Heart left ventricle (tissue), 16 donors: ENCODE measurements around the gene P4HB. TPM values are rescaled to one million over a fixed set of nuclear protein-coding genes. Genes with fewer than 3 reads are reported as not detected.

Source experiments
- ATAC-seq, 4 donors: fragments of 200-7000 bp; cut with Tn5 transposase; one replicate each; pipeline ENCODE4 v1.9.1; 2020 to 2022; ENCODE audit warnings: moderate library complexity in 4 of 4, mild to moderate bottlenecking in 3 of 4, moderate number of reproducible peaks in 1 of 4
- DNase-seq, 5 donors: peaks; one replicate each; pipeline ENCODE4 v3.0.0-alpha.2; 2020
- H3K27ac ChIP-seq, 12 donors: fragments of 200-600 bp; sonication (generic) in 4 of 12; one replicate each; pipeline versions ENCODE4 v1.5.0 to v1.8.0; 2016 to 2022; ENCODE audit warnings: mild to moderate bottlenecking in 2 of 12
- H3K27me3 ChIP-seq, 9 donors: fragments of 200-600 bp; sonication (generic) in 2 of 9; one replicate each; pipeline versions ENCODE4 v1.5.1 to v1.8.0; 2016 to 2022; ENCODE audit warnings: mild to moderate bottlenecking in 3 of 9
- H3K36me3 ChIP-seq, 9 donors: fragments of 200-600 bp; sonication (generic) in 2 of 9; one replicate each; pipeline versions ENCODE4 v1.5.0 to v1.8.0; 2018 to 2022; ENCODE audit warnings: mild to moderate bottlenecking in 2 of 9
- H3K4me1 ChIP-seq, 12 donors: fragments of 200-600 bp; sonication (generic) in 4 of 12; one replicate each; pipeline versions ENCODE4 v1.5.0 to v1.8.0; 2016 to 2022; ENCODE audit warnings: mild to moderate bottlenecking in 3 of 12
- H3K4me3 ChIP-seq, 12 donors: fragments of 200-600 bp; sonication (generic) in 4 of 12; one replicate each; pipeline versions ENCODE4 v1.5.0 to v1.8.0; 2017 to 2022; ENCODE audit warnings: mild to moderate bottlenecking in 9 of 12, moderate library complexity in 4 of 12
- H3K9me3 ChIP-seq, 12 donors: fragments of 200-600 bp; sonication (generic) in 4 of 12; one replicate each; pipeline versions ENCODE4 v1.5.0 to v1.8.0; 2016 to 2022; ENCODE audit warnings: mild to moderate bottlenecking in 1 of 12
- POLR2A ChIP-seq, 2 donors: fragments of 450-650 bp; IDR thresholded peaks; one replicate each; pipeline ENCODE4 v1.6.1; 2017; ENCODE audit warnings: antibody characterized with exemption in 2 of 2, mild to moderate bottlenecking in 2 of 2, moderate library complexity in 2 of 2
- WGBS, 4 donors: extraction: QIAGEN DNeasy Blood & Tissue Kit in 2 of 4; methylation state at CpG; one replicate each; pipeline versions ENCODE4 v1.1.5 to v1.1.7; 2013 to 2018; 5-methylcytosine and 5-hydroxymethylcytosine counted together
- intact Hi-C, 10 donors: fragments of 100-400 bp; cut with DNase I; formaldehyde crosslinking; loops; one replicate each; pipeline versions ENCODE4 v1.11.1 to v1.14.2; 2022
- long read RNA-seq, 3 donors: library from polyadenylated mRNA; unstranded; transcript quantifications; one replicate each; pipeline ENCODE4 v2.0.0, GENCODE V29; 2020 to 2021
- polyA plus RNA-seq, 2 donors: library from polyadenylated mRNA; stranded (reverse); fragments of 200-250 nt; gene quantifications; one replicate each; pipeline ENCODE4 v1.2.3, GENCODE V29; 2013
- total RNA-seq, 9 donors: library from RNA; depleted of rRNA in 2 of 9; stranded (reverse); fragments of >200 nt in 2 of 9; fragmentation: NEBNext Ultra II Directional in 3 of 9; extraction: Animal tissue kit (Norgen Biotek cat#: 25700) in 3 of 9; gene quantifications; one replicate each; pipeline versions ENCODE4 v1.1.0 to v1.2.4, GENCODE V29; 2016 to 2023
- TF ChIP-seq, protein P1 (sequence below), 12 donors: fragments of 200-600 bp; sonication (generic) in 4 of 12; IDR thresholded peaks; one replicate each; pipeline versions ENCODE4 v1.5.0 to v1.8.0; 2018 to 2022; ENCODE audit warnings: antibody characterized with exemption in 12 of 12, mild to moderate bottlenecking in 5 of 12
- donor health status: ischemic (EF 13 %, LVEDD 7.1; RV severe dilation, severe dysfunction).
- donor health status: healthy with polysubstance abuse.
- donor health status: DM: no; HTN: yes; CAD: no.
- donor health status: DM: no; HTN: no; CAD: no.
- donor health status: ischemic (EF 25% LVEDD 6.9; RV normal size, moderate dysfunction).
- donor health status: ischemic (EF 25% LVEDD 5.7; RV mildly dilated, moderate dysfunction).
- donor health status: healthy.
- donor health status: DM: yes; HTN: yes; CAD: no.
- donor health status: ischemic (EF 35%, LVEDD 5.7; RV mildly dilated, moderate dysfunction).
- donor health status: nonischemic (EF 11% LVEDD 7.7; RV severe dilation, severe dysfunction).
- donor health status: DM: yes; HTN: yes; CAD: no.
- donor health status: PGD.
- donor health status: ischemic (EF 29% LVEDD 5.4; RV normal size, mild dysfunction).
- donor health status: nonischemic (EF 23%, LVEDD 6.1; RV moderate dilation, normal function).

The P4HB gene
- 100 to 1,000 TPM; 280 to 763 (median 374) TPM for total RNA-seq
- polyA plus RNA-seq, result 100 to 1,000 TPM; 246 to 584 TPM
- long read RNA-seq, donor 1, transcript P4HB-210 (5 exons, 765 nt), result minor isoform, 7 of 806 reads
- long read RNA-seq, donor 1, transcript P4HB-201 (11 exons, 2,603 nt), result major isoform, 691 of 806 reads
- long read RNA-seq, donor 1, partial matches to known transcripts, result 39 of 806 reads
- long read RNA-seq, donor 1, other reads (novel, unspliced or antisense), result 58 of 806 reads
- long read RNA-seq, donor 2, transcript P4HB-203 (10 exons, 1,502 nt), result minor isoform, 27 of 2,970 reads
- long read RNA-seq, donor 2, transcript P4HB-201 (11 exons, 2,603 nt), result major isoform, 2,646 of 2,970 reads
- long read RNA-seq, donor 2, transcript P4HB-208 (2 exons, 914 nt), result minor isoform, 10 of 2,970 reads
- long read RNA-seq, donor 2, transcript P4HB-210 (5 exons, 765 nt), result minor isoform, 51 of 2,970 reads
- long read RNA-seq, donor 2, partial matches to known transcripts, result 138 of 2,970 reads
- long read RNA-seq, donor 2, other reads (novel, unspliced or antisense), result 96 of 2,970 reads
- long read RNA-seq, donor 3, transcript P4HB-208 (2 exons, 914 nt), result minor isoform, 7 of 972 reads
- long read RNA-seq, donor 3, transcript P4HB-201 (11 exons, 2,603 nt), result major isoform, 847 of 972 reads
- long read RNA-seq, donor 3, transcript P4HB-210 (5 exons, 765 nt), result minor isoform, 9 of 972 reads
- long read RNA-seq, donor 3, partial matches to known transcripts, result 43 of 972 reads
- long read RNA-seq, donor 3, other reads (novel, unspliced or antisense), result 59 of 972 reads

DNA sequence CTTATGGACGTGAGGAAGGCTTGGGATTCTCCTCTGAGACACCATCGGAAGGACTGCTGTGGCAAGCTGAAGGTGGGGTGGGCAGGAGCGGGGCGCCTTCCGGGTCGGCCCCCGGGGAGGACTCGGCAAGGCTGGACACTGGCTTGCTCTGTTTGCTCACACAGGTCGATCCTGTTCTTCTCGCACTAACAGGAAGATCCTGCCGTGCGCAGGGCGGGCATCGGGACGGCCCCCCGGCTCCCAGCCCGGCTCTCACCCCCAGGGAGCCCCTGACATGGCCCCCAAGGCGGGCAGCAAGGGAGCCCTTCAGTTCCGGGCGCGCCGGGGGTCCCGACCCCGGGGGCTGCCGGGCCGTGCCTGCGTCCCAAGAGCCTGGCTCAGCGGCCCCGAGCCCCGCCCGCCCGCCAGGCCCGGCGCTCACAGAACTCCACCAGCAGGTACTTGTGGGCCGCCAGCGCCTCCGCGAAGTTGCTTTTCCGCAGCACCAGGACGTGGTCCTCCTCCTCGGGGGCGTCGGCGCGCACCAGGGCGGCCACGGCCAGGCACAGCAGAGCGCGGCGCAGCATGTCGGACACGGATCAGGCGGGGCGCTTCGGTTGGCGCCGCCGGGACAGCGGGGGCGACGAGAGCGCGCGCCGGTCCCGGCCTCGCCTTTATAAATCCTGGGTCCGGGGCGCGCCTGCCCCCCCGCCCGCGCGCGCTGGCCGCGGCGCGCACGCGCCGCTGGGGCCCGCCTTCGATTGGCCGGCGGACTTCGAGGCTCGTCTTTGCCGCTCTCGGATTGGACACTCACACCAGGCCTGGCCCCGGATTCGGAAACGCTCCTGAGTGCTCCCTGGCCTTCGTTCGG is at the start of gene P4HB:
P4HB (minus strand) TSS at position 630 of the 850 bp plus-strand sequence; CDS start at position 566, 64 bp downstream.
- intact Hi-C loops, result loop anchor here in 4 of 10 donors (1.0 to 10.0 kb wide), 7 partner anchors 27 to 345 kb away; partner anchors contain the start of genes CENPX (in 2 of the 4), LRRC45 (in 2 of the 4), ACTG1 (in 1 of the 4) and MCRIP1 (in 1 of the 4)

DNA sequence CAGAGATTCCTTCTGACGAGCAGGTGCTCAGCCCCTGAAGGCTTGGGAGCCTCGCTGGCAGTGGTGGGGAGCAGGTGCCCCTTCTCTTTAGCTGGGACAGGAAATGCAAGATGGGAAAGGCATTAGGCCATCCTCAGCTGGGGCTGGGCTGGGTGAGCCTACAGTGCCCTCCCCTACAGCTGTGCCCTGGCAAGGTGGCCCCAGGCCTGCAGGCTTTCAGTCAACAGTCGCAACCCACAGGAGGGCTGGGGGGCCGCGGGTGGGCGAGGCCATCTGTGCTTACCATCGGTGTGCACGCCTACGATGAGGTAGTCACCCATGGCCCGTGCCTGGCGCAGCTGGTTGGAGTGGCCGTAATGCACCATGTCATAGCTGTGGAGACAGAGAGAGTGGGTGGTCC is 48.9 kb upstream of the P4HB start:
- DNase-seq (no peak), ATAC-seq (no peak)
- H3K27ac ChIP-seq, result no peak overlapping the region
- no peaks in the 10 kb centered on the region for H3K9me3 ChIP-seq
- H3K4me1 ChIP-seq, result peaks cover 5 to 25% (median 14%) of the 10 kb centered on the region in 12 donors
- no peak overlapping the region for H3K4me3 ChIP-seq
- TF ChIP-seq, protein P1, sequence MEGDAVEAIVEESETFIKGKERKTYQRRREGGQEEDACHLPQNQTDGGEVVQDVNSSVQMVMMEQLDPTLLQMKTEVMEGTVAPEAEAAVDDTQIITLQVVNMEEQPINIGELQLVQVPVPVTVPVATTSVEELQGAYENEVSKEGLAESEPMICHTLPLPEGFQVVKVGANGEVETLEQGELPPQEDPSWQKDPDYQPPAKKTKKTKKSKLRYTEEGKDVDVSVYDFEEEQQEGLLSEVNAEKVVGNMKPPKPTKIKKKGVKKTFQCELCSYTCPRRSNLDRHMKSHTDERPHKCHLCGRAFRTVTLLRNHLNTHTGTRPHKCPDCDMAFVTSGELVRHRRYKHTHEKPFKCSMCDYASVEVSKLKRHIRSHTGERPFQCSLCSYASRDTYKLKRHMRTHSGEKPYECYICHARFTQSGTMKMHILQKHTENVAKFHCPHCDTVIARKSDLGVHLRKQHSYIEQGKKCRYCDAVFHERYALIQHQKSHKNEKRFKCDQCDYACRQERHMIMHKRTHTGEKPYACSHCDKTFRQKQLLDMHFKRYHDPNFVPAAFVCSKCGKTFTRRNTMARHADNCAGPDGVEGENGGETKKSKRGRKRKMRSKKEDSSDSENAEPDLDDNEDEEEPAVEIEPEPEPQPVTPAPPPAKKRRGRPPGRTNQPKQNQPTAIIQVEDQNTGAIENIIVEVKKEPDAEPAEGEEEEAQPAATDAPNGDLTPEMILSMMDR (IDR thresholded peaks at IDR 0.05), result no peak
- TF ChIP-seq POLR2A (IDR thresholded peaks at IDR 0.05), result no peak
- WGBS, 4 donors, result 95 to 100% (median 96%) methylated on average over 7 to 12 of the region's 12 CpGs
- intact Hi-C loops, result no loop called here
- peaks cover 0 to 63% (median 22%) of the 10 kb centered on the region in 9 donors for H3K36me3 ChIP-seq
- H3K27me3 ChIP-seq, result no peaks in the 10 kb centered on the region

More for the DNA sequence above, at the start of gene P4HB:
- peaks cover 0 to 59% (median 32%) of the 10 kb centered on the region in 9 donors for H3K36me3 ChIP-seq
- H3K4me3 ChIP-seq, result peak within 1 kb of the TSS; percentile 83 to 99 (median 94)
- WGBS, 4 donors, result 0 to 1% (median 1%) methylated on average over 19 to 95 of the region's 95 CpGs
- H3K27ac ChIP-seq, result peak within 1 kb of the TSS; percentile 86 to 99 (median 96)
- peak in 1 of 4 donors; percentile 0 for ATAC-seq
- TF ChIP-seq, protein P1 (IDR thresholded peaks at IDR 0.05), result no peak
- TF ChIP-seq POLR2A (IDR thresholded peaks at IDR 0.05), result peak; percentile 11 to 92
- no peaks in the 10 kb centered on the region for H3K27me3 ChIP-seq
- DNase-seq, result peak in 2 of 5 donors; percentile 44 to 75
- H3K4me1 ChIP-seq, result peaks cover 11 to 63% (median 42%) of the 10 kb centered on the region in 12 donors
- no peaks in the 10 kb centered on the region for H3K9me3 ChIP-seq

DNA sequence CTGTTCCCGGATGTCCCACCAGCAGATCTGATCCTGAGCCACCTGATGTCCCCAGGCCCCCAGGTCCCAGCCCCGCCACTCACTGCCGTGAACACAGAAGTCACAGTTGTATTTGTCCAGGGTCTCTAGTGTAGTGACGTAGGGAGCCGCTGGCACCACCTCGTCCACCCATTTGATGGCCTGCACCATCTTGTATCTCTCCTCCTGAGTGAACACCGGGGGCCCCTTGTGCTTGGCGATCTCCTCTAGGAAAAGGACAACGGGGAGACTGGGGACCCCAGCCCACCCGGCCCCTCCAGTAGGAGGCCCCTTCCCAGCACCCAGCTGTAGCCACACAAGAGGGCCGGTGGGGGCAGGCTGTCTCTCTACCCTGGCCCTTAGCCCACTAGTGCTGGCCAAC is 48.5 kb upstream of the P4HB start:
- Histone ChIP-seq H3K36me3 (peaks cover 0 to 60% (median 18%) of the 10 kb centered on the region in 9 donors), H3K27ac (no peak overlapping the region), H3K27me3 (no peaks in the 10 kb centered on the region), H3K4me1 (peaks cover 5 to 25% (median 14%) of the 10 kb centered on the region in 12 donors), H3K4me3 (no peak overlapping the region), H3K9me3 (no peaks in the 10 kb centered on the region)
- TF ChIP-seq, protein P1 (IDR thresholded peaks at IDR 0.05), result no peak
- no peak for TF ChIP-seq POLR2A (IDR thresholded peaks at IDR 0.05)
- ATAC-seq (no peak), DNase-seq (no peak)
- intact Hi-C loops, result no loop called here
- WGBS, 4 donors, result 93 to 97% (median 95%) methylated on average over 10 to 11 of the region's 11 CpGs
